BJ (cell line): Measurements from ENCODE around the gene UBE2H. TPM values are rescaled to one million over a fixed set of nuclear protein-coding genes. Genes with fewer than 3 reads are reported as not detected.
A peak's percentile ranks its signal among the peaks of the same experiment; 100 is the strongest.

Source experiments
- CTCF ChIA-PET: fragments of 350-600 bp; formaldehyde crosslinking; extraction: SDS; loops from one replicate; lab custom pipeline; 2021; ENCODE audit warnings: antibody characterized with exemption, inconsistent platforms; lab: Yijun Ruan, JAX
- POLR2A ChIA-PET: fragments of 300-600 bp; sonication (Branson Sonifier 250); formaldehyde crosslinking; extraction: SDS; loops from one replicate; lab custom pipeline; 2021; ENCODE audit warnings: antibody characterized with exemption; lab: Charles Lee
- DNase-seq: peaks from one replicate; pipeline ENCODE4 v3.0.0-alpha.2; 2011; ENCODE audit warnings: low read depth
- H3K27me3 ChIP-seq: 2 replicates; pipeline ENCODE4 v1.6.0; 2011; ENCODE audit warnings: low read length; ENCODE audit not compliant: control insufficient read depth, insufficient read depth
- H3K36me3 ChIP-seq: 2 replicates; pipeline ENCODE4 v1.5.1; 2011; ENCODE audit warnings: low read length; ENCODE audit not compliant: control insufficient read depth, insufficient read depth
- H3K4me3 ChIP-seq: 2 replicates; pipeline ENCODE4 v1.5.1; 2011; ENCODE audit warnings: low read depth, mild to moderate bottlenecking, control low read depth, low read length
- polyA plus RNA-seq: library from polyadenylated mRNA; depleted of rRNA; stranded (reverse); fragments of >200 nt; gene quantifications from 2 replicates; pipeline ENCODE4 v1.2.3, GENCODE V29; 2011
- TF ChIP-seq, protein P1 (sequence below): IDR thresholded peaks from 2 replicates; pipeline ENCODE4 v1.5.1; 2011; ENCODE audit warnings: low read depth, mild to moderate bottlenecking, control low read depth, inconsistent platforms, low read length, moderate library complexity; ENCODE audit not compliant: insufficient read depth

The UBE2H gene
- polyA plus RNA-seq, 1 experiment, result 37.0 TPM

DNA sequence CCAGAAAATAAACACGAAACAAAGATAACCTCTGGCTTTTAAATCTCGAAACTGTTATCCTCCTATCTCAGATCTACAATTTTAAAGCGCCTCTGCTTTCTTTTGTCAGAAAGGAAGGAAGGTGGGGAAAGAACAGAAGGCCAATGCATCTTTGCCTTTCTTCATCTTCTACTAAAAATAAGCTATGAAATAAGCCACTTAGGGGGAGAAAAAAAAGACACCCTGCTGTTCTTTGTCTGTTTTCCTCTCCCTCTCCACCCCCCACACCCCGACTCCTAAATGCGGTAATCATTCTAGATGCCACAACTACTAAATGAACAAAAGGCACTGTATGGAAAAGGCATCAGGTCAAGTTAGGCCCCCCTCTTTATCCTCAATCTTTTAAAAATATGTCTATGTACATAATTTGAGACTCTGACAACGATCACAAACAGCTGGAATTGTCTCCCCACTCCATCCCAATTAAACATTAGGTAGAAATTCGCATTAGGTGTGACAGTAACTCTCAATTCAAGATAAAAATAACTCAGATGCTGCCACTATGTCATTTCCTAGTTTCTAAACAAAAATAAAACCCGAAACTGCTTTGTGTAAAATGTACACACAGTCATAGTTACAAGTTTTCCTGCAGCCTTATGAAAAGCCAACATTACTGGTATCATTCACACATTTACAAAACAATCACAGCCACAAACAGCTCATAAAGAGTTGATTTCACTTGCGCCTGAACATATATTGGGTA, 2.4 kb downstream of the UBE2H start:
- ChIA-PET POLR2A (interaction anchor here (0.7 kb wide), 1 partner anchor 54 kb away, joined by 3 read pairs; no protein-coding TSS in a partner anchor), CTCF (interaction anchor here (0.5 to 0.7 kb wide), 2 partner anchors 122 to 726 kb away, joined by 3 read pairs; partner anchors contain the start of gene AHCYL2)

GRCh38 chr7:129949292-129950133, 3.2 kb downstream of the UBE2H start:
- Histone ChIP-seq H3K27me3 (no peaks in the 10 kb centered on the region), H3K4me3 (peak overlapping the region; percentile 82), H3K36me3 (no peaks in the 10 kb centered on the region)
- peak; percentile 29 for DNase-seq
- CTCF ChIA-PET, result no interaction called here
- TF ChIP-seq, protein P1, sequence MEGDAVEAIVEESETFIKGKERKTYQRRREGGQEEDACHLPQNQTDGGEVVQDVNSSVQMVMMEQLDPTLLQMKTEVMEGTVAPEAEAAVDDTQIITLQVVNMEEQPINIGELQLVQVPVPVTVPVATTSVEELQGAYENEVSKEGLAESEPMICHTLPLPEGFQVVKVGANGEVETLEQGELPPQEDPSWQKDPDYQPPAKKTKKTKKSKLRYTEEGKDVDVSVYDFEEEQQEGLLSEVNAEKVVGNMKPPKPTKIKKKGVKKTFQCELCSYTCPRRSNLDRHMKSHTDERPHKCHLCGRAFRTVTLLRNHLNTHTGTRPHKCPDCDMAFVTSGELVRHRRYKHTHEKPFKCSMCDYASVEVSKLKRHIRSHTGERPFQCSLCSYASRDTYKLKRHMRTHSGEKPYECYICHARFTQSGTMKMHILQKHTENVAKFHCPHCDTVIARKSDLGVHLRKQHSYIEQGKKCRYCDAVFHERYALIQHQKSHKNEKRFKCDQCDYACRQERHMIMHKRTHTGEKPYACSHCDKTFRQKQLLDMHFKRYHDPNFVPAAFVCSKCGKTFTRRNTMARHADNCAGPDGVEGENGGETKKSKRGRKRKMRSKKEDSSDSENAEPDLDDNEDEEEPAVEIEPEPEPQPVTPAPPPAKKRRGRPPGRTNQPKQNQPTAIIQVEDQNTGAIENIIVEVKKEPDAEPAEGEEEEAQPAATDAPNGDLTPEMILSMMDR, result no peak
- POLR2A ChIA-PET, result interaction anchor here (0.7 to 1.0 kb wide), 3 partner anchors 20 to 306 kb away, joined by 3 to 5 read pairs (median 3); no protein-coding TSS in a partner anchor

More for the DNA sequence above, 2.4 kb downstream of the UBE2H start:
- Histone ChIP-seq H3K36me3 (no peaks in the 10 kb centered on the region), H3K27me3 (no peaks in the 10 kb centered on the region), H3K4me3 (peak overlapping the region; percentile 82)
- DNase-seq, result no peak
- TF ChIP-seq, protein P1, result no peak

DNA sequence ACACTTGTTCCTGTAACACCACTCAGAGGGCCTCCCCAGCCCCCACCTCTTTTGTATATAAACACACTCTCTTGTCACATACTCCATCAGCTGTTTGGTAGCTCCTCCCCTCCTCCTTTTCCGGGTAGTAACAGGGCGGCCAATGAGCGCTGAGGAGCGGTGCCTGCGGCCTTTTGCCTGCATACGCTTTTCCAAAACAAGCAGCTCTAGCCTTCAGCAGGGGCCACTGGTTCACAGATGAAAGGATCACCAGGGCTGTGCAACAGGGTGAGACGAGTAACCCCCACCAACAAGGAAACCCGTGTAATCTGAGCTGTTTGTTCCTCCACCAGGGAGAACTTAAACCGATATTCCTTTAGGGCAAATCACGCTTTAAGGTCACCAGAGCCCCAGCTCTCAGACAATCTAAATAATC, 3.9 kb downstream of the UBE2H start:
- no peaks in the 10 kb centered on the region for H3K27me3 ChIP-seq
- POLR2A ChIA-PET, result interaction anchor here (0.8 to 1.0 kb wide), 2 partner anchors 21 to 305 kb away, joined by 3 to 5 read pairs; no protein-coding TSS in a partner anchor
- peak overlapping the region; percentile 5; the same call in 1 of the 2 replicates for H3K4me3 ChIP-seq
- CTCF ChIA-PET, result no interaction called here
- no peaks in the 10 kb centered on the region for H3K36me3 ChIP-seq
- peak; percentile 70 for DNase-seq
- TF ChIP-seq, protein P1, result no peak

GRCh38 chr7:129948338-129948737, 4.4 kb downstream of the UBE2H start:
- ChIA-PET CTCF (no interaction called here), POLR2A (no interaction called here)
- TF ChIP-seq, protein P1, result no peak
- Histone ChIP-seq H3K4me3 (peak overlapping the region; percentile 2; the same call in 1 of the 2 replicates), H3K27me3 (no peaks in the 10 kb centered on the region), H3K36me3 (no peaks in the 10 kb centered on the region)
- DNase-seq, result no peak

- TF ChIP-seq, protein P1, result no peak
- CTCF ChIA-PET, result no interaction called here
- no peak overlapping the region for H3K4me3 ChIP-seq
- no peaks in the 10 kb centered on the region for H3K27me3 ChIP-seq
- POLR2A ChIA-PET, result no interaction called here
- DNase-seq, result no peak
- H3K36me3 ChIP-seq, result no peaks in the 10 kb centered on the region
Measured at GRCh38 chr7:129947701-129948100, 5.1 kb downstream of the UBE2H start.
